Trophoblast cell (in vitro differentiated cells and primary cell): ENCODE measurements around the gene LONRF2. TPM values are rescaled to one million over a fixed set of nuclear protein-coding genes. Genes with fewer than 3 reads are reported as not detected.
"Not testable (repeated sequence)": the region's sequence is repeated elsewhere in the genome, so short reads cannot be mapped to it uniquely, and the experiment has no call there.

Source experiments
- DNase-seq, 2 donors: peaks; one replicate each; pipeline ENCODE4 v3.0.0-alpha.2; 2016
- H2AFZ ChIP-seq: 2 replicates; pipeline ENCODE4 v1.6.1; 2013; ENCODE audit warnings: low read length, moderate library complexity, mild to moderate bottlenecking; ENCODE audit not compliant: insufficient read depth, poor library complexity
- H2AK5ac ChIP-seq: 2 replicates; pipeline ENCODE4 v1.6.1; 2013; ENCODE audit warnings: mild to moderate bottlenecking, low read length
- H2BK120ac ChIP-seq: 2 replicates; pipeline ENCODE4 v1.6.1; 2013; ENCODE audit warnings: low read length, mild to moderate bottlenecking, moderate library complexity; ENCODE audit not compliant: insufficient read depth, poor library complexity
- H2BK12ac ChIP-seq: 2 replicates; pipeline ENCODE4 v1.6.1; 2013; ENCODE audit warnings: mild to moderate bottlenecking, low read length, moderate library complexity
- H2BK5ac ChIP-seq: 2 replicates; pipeline ENCODE4 v1.6.1; 2013; ENCODE audit warnings: low read length, low read depth, moderate library complexity, mild to moderate bottlenecking; ENCODE audit not compliant: poor library complexity
- H3K14ac ChIP-seq: 2 replicates; pipeline ENCODE4 v1.6.1; 2013; ENCODE audit warnings: mild to moderate bottlenecking, low read length
- H3K18ac ChIP-seq: 2 replicates; pipeline ENCODE4 v1.6.1; 2013; ENCODE audit warnings: mild to moderate bottlenecking, low read length
- H3K23ac ChIP-seq: 2 replicates; pipeline ENCODE4 v1.6.1; 2013; ENCODE audit warnings: low read length
- H3K27ac ChIP-seq: 2 replicates; pipeline ENCODE4 v1.5.1; 2013; ENCODE audit warnings: low read depth, mild to moderate bottlenecking, inconsistent platforms, low read length, moderate library complexity
- H3K27me3 ChIP-seq: 2 replicates; pipeline ENCODE4 v1.6.1; 2013; ENCODE audit warnings: inconsistent platforms, mild to moderate bottlenecking, low read length, moderate library complexity; ENCODE audit not compliant: insufficient read depth
- H3K36me3 ChIP-seq, 2 experiments: 1 replicate in 1 of 2; 2 replicates in 1 of 2; pipeline ENCODE4 v1.6.1; 2013; ENCODE audit warnings: low read length in 2 of 2, mild to moderate bottlenecking in 2 of 2, moderate library complexity in 1 of 2; ENCODE audit not compliant: insufficient read depth in 2 of 2, control insufficient read depth in 1 of 2
- H3K4ac ChIP-seq: 2 replicates; pipeline ENCODE4 v1.6.1; 2013; ENCODE audit warnings: low read depth, mild to moderate bottlenecking, low read length, moderate library complexity
- H3K4me1 ChIP-seq, 2 experiments: 1 replicate in 1 of 2; 2 replicates in 1 of 2; pipeline ENCODE4 v1.6.1; 2013; ENCODE audit warnings: low read length in 2 of 2, mild to moderate bottlenecking in 2 of 2, moderate library complexity in 1 of 2; ENCODE audit not compliant: insufficient read depth in 2 of 2, control insufficient read depth in 1 of 2
- H3K4me2 ChIP-seq: 2 replicates; pipeline ENCODE4 v1.6.1; 2013; ENCODE audit warnings: inconsistent platforms, mild to moderate bottlenecking, low read length, moderate library complexity
- H3K4me3 ChIP-seq: 2 replicates; pipeline ENCODE4 v1.5.1; 2013; ENCODE audit warnings: mild to moderate bottlenecking, low read depth, low read length, inconsistent platforms
- H3K79me1 ChIP-seq: one replicate; pipeline ENCODE4 v1.6.1; 2013; ENCODE audit warnings: low read length
- H3K79me2 ChIP-seq: 2 replicates; pipeline ENCODE4 v1.6.1; 2013; ENCODE audit warnings: low read length, mild to moderate bottlenecking; ENCODE audit not compliant: control insufficient read depth, insufficient read depth, poor library complexity
- H3K9ac ChIP-seq: 2 replicates; pipeline ENCODE4 v1.6.1; 2013; ENCODE audit warnings: mild to moderate bottlenecking, low read length
- H3K9me3 ChIP-seq: 2 replicates; pipeline ENCODE4 v1.6.1; 2013; ENCODE audit warnings: low read depth, mild to moderate bottlenecking, control low read depth, inconsistent platforms, low read length; ENCODE audit not compliant: insufficient read depth
- H4K12ac ChIP-seq: 2 replicates; pipeline ENCODE4 v1.6.1; 2013; ENCODE audit warnings: low read depth, mild to moderate bottlenecking, low read length, moderate library complexity
- H4K8ac ChIP-seq: 2 replicates; pipeline ENCODE4 v1.6.1; 2013; ENCODE audit warnings: low read depth, mild to moderate bottlenecking, low read length, moderate library complexity
- H4K91ac ChIP-seq: one replicate; pipeline ENCODE4 v1.6.1; 2013; ENCODE audit warnings: low read depth, mild to moderate bottlenecking, low read length, moderate library complexity
- WGBS: extraction: QIAGEN DNeasy Blood & Tissue Kit; methylation state at CpG from one replicate; pipeline ENCODE4 v1.1.7; 2013; ENCODE audit warnings: missing lambda C conversion rate; ENCODE audit not compliant: insufficient read length, insufficient coverage; ENCODE audit errors: extremely low coverage; 5-methylcytosine and 5-hydroxymethylcytosine counted together
- polyA plus RNA-seq: library from polyadenylated mRNA; stranded (reverse); fragments of 200-250 nt; gene quantifications from 2 replicates; pipeline ENCODE4 v1.2.3, GENCODE V29; 2013

LONRF2 gene
- polyA plus RNA-seq, result 1.8 and 2.0 TPM in 2 replicates

DNA sequence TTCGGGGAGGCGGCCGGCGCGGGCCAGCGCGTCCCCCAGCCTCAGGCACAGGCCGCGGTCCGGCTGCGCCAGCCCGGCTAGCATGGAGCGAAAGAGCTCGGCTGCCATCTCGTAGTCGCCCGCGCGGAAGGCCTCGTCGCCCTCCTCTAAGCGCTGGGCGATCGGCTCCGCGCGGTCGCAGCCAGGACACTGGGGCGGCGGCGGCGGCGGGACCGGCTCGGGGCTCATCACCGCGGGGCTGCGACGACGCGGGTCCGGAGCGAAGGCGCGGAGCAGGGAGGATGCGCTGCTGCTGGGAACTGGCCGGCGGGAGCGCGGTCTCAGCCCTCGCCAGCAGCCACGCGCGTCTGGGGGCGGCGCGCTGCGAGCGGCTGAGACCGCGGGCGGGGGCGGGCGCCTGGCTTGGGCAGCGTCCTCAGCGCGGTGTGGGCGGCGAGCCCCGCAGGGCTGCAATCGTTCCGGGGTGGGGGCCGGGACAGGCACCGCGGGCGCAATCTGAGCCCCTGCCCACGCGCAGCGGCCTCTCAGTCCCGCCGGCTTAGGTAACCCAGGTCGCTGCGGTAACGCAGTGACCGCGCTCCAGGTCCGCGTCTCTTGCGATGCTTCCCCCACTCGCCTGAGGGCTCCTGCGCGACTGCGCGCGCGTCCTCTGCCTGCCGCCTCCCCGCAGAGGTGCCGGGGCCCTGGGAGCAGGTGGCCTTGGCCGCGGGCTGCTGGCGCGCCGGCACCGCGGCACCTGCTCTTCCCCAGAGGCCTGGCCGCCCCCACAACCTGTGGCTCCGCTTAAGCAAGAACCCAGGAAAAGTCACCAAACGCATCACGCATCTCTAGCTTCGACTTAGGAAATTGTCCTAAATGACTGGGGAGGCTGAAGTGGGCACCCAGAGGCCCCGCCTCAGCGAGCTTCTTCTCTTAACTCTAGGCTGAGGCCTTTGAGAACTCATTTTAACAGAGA lies at the start of gene LONRF2:
Gene LONRF2 (minus strand): TSS at position 636 of the 955 bp plus-strand sequence. CDS start 408 bp downstream, at position 228.
- no peaks in the 10 kb centered on the region for H3K79me1 ChIP-seq
- H3K4me1 ChIP-seq, result peaks cover 5 to 12% of the 10 kb centered on the region in 2 experiments
- H2AK5ac ChIP-seq, result no peak within 1 kb of the TSS
- H2BK5ac ChIP-seq, result no peak within 1 kb of the TSS
- H3K4ac ChIP-seq, result no peak within 1 kb of the TSS
- peak in 1 of 2 donors; percentile 25 for DNase-seq
- no peak within 1 kb of the TSS for H3K23ac ChIP-seq
- H2BK120ac ChIP-seq, result no peak within 1 kb of the TSS
- peak within 1 kb of the TSS; percentile 75 for H4K8ac ChIP-seq
- no CpG with 5 or more reads among the region's 113 CpGs for WGBS
- no peak within 1 kb of the TSS for H3K14ac ChIP-seq
- peak within 1 kb of the TSS; percentile 100 for H3K4me2 ChIP-seq
- peak within 1 kb of the TSS; percentile 42 for H4K91ac ChIP-seq
- H2BK12ac ChIP-seq, result no peak within 1 kb of the TSS
- H3K4me3 ChIP-seq, result peak within 1 kb of the TSS; percentile 81
- H3K27me3 ChIP-seq, result peaks cover 21% of the 10 kb centered on the region
- H3K27ac ChIP-seq, result no peak within 1 kb of the TSS
- H4K12ac ChIP-seq, result no peak within 1 kb of the TSS
- H3K36me3 ChIP-seq, result no peaks in the 10 kb centered on the region
- peak within 1 kb of the TSS; percentile 56 for H2AFZ ChIP-seq
- H3K18ac ChIP-seq, result peak within 1 kb of the TSS; percentile 11
- H3K79me2 ChIP-seq, result no peaks in the 10 kb centered on the region
- H3K9ac ChIP-seq, result no peak within 1 kb of the TSS
- peaks cover 4% of the 10 kb centered on the region for H3K9me3 ChIP-seq

DNA sequence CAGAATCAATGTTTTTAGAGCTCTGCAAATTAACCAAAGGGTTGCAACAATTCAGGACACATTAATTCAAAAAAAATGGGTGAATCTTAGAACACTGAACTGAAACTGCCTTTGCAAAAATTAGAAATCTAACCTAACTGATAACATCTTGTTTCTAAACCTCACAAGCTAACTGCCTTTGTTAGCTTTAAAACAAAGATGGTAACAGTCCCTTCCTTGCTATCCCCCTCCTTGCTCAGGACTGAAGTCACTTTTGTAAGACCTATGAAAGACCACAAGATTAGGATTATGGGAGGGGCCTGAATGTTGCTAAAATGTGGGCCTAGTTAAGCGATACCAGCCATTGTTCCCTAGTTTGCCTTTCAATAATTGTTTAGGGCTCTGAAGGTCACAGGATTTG lies 44.9 kb upstream of the LONRF2 start:
- no peak overlapping the region for H3K27ac ChIP-seq
- no peak overlapping the region for H3K14ac ChIP-seq
- H3K4me1 ChIP-seq, result no peaks in the 10 kb centered on the region
- no peaks in the 10 kb centered on the region for H3K36me3 ChIP-seq
- no peak overlapping the region for H3K4ac ChIP-seq
- H3K9me3 ChIP-seq, result peaks cover 3% of the 10 kb centered on the region
- no peak overlapping the region for H2AFZ ChIP-seq
- no peak overlapping the region for H2BK12ac ChIP-seq
- no peak overlapping the region for H3K9ac ChIP-seq
- H3K79me2 ChIP-seq, result no peaks in the 10 kb centered on the region
- no peak overlapping the region for H2BK120ac ChIP-seq
- H4K12ac ChIP-seq, result no peak overlapping the region
- H3K4me2 ChIP-seq, result no peak overlapping the region
- no peaks in the 10 kb centered on the region for H3K27me3 ChIP-seq
- no peak overlapping the region for H4K8ac ChIP-seq
- no CpG with 5 or more reads among the region's 1 CpG for WGBS
- H3K79me1 ChIP-seq, result peaks cover 2% of the 10 kb centered on the region
- no peak overlapping the region for H3K4me3 ChIP-seq
- no peak overlapping the region for H4K91ac ChIP-seq
- no peak overlapping the region for H3K23ac ChIP-seq
- H3K18ac ChIP-seq, result no peak overlapping the region
- no peak overlapping the region for H2BK5ac ChIP-seq
- DNase-seq, result no peak
- H2AK5ac ChIP-seq, result no peak overlapping the region

DNA sequence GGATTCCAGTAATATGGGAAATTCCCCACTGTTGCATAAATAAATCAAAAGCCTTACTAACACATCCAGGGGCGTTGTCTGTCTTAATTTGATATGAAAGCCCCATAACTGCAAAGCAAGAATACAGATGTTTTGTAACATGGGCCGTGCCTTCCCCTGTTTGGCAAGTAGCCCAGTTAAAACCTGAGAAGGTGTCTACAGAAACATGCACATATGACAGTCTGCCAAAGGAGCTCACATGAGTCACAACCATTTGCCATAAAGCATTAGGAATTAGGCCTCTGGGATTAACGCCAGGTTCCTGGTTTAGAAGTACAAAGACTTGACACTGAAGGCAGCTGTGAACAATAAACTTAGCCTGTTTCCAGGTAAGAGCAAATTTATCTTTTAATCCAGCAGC lies 43.1 kb upstream of the LONRF2 start:
- no peaks in the 10 kb centered on the region for H3K79me2 ChIP-seq
- no peak overlapping the region for H2BK5ac ChIP-seq
- no peak overlapping the region for H2AK5ac ChIP-seq
- H3K4me1 ChIP-seq, result no peaks in the 10 kb centered on the region
- no peaks in the 10 kb centered on the region for H3K27me3 ChIP-seq
- peaks cover 2% of the 10 kb centered on the region for H3K79me1 ChIP-seq
- no peak overlapping the region for H2AFZ ChIP-seq
- no peak overlapping the region for H3K4me2 ChIP-seq
- no peak overlapping the region for H3K27ac ChIP-seq
- no peak overlapping the region for H4K12ac ChIP-seq
- no CpG with 5 or more reads among the region's 3 CpGs for WGBS
- DNase-seq, result peak in 1 of 2 donors; percentile 20
- peaks cover 3% of the 10 kb centered on the region for H3K9me3 ChIP-seq
- H3K36me3 ChIP-seq, result no peaks in the 10 kb centered on the region
- H4K91ac ChIP-seq, result no peak overlapping the region
- H3K4ac ChIP-seq, result no peak overlapping the region
- no peak overlapping the region for H3K4me3 ChIP-seq
- no peak overlapping the region for H3K14ac ChIP-seq
- no peak overlapping the region for H3K23ac ChIP-seq
- H3K9ac ChIP-seq, result no peak overlapping the region
- no peak overlapping the region for H2BK12ac ChIP-seq
- no peak overlapping the region for H3K18ac ChIP-seq
- no peak overlapping the region for H2BK120ac ChIP-seq
- H4K8ac ChIP-seq, result no peak overlapping the region

DNA sequence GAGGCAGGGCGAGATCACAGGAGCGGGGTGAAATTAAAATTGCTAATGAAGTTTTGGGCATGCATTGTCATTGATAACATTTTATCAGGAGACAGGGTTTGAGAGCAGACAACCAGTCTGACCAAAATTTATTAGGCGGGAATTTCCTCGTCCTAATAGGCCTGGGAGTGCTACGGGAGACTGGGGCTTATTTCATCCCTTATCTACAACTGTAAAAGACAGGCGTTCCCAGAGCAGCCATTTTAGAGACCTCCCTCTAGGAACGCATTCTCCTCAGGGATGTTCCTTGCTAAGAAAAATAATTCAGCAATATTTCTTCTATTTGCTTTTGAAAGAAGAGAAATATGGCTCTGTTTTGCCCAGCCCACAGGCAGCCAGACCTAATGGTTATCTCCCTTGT lies 40.0 kb upstream of the LONRF2 start:
- not testable (repeated sequence) for H3K9ac ChIP-seq, H4K91ac ChIP-seq, H3K4ac ChIP-seq, H3K79me2 ChIP-seq, H3K18ac ChIP-seq, H3K4me1 ChIP-seq, H2BK5ac ChIP-seq, H3K14ac ChIP-seq, H3K23ac ChIP-seq, H2AK5ac ChIP-seq, H2BK12ac ChIP-seq, H3K36me3 ChIP-seq, H4K12ac ChIP-seq, H3K27me3 ChIP-seq, H4K8ac ChIP-seq, H3K79me1 ChIP-seq, H3K27ac ChIP-seq, H2BK120ac ChIP-seq, H3K4me3 ChIP-seq, H2AFZ ChIP-seq, DNase-seq, H3K9me3 ChIP-seq, H3K4me2 ChIP-seq
- WGBS, result no CpG with 5 or more reads among the region's 7 CpGs
